BJ (cell line): ENCODE data around the gene TP73. TPM values are rescaled to one million over a fixed set of nuclear protein-coding genes. Genes with fewer than 3 reads are reported as not detected.

Source experiments
- CTCF ChIA-PET: fragments of 350-600 bp; formaldehyde crosslinking; extraction: SDS; loops from one replicate; lab custom pipeline; 2021; ENCODE audit warnings: antibody characterized with exemption, inconsistent platforms; lab: Yijun Ruan, JAX
- POLR2A ChIA-PET: fragments of 300-600 bp; sonication (Branson Sonifier 250); formaldehyde crosslinking; extraction: SDS; loops from one replicate; lab custom pipeline; 2021; ENCODE audit warnings: antibody characterized with exemption; lab: Charles Lee
- DNase-seq: peaks from one replicate; pipeline ENCODE4 v3.0.0-alpha.2; 2011; ENCODE audit warnings: low read depth
- H3K27me3 ChIP-seq: 2 replicates; pipeline ENCODE4 v1.6.0; 2011; ENCODE audit warnings: low read length; ENCODE audit not compliant: control insufficient read depth, insufficient read depth
- H3K36me3 ChIP-seq: 2 replicates; pipeline ENCODE4 v1.5.1; 2011; ENCODE audit warnings: low read length; ENCODE audit not compliant: control insufficient read depth, insufficient read depth
- H3K4me3 ChIP-seq: 2 replicates; pipeline ENCODE4 v1.5.1; 2011; ENCODE audit warnings: low read depth, mild to moderate bottlenecking, control low read depth, low read length
- polyA plus RNA-seq: library from polyadenylated mRNA; depleted of rRNA; stranded (reverse); fragments of >200 nt; gene quantifications from 2 replicates; pipeline ENCODE4 v1.2.3, GENCODE V29; 2011
- TF ChIP-seq, protein P1 (sequence below): IDR thresholded peaks from 2 replicates; pipeline ENCODE4 v1.5.1; 2011; ENCODE audit warnings: low read depth, mild to moderate bottlenecking, control low read depth, inconsistent platforms, low read length, moderate library complexity; ENCODE audit not compliant: insufficient read depth

Gene TP73
- polyA plus RNA-seq, 1 experiment, result not detected

DNA sequence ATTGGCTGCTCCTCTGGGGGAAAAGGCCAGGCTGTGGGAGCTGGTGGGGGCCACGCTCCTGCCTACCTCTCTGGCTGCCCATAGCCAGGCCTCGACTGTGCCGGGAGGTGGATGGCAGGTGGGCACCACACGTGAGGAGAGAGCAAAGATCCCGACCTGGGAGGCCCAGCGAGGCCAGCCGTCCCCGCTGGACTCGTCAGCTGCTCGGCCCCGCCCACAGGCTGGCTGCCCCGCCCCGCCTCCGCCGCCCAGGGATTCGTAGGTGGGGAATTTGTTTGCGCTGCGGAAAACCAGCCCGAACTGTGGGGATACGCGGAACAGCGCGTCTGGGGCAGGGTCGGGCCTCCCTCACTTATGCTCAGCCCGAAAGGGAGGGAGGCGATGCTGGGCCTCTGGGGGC, 31.7 kb downstream of the TP73 start:
- CTCF ChIA-PET, result interaction anchor here (1.3 kb wide), 1 partner anchor 40 kb away, joined by 3 read pairs; no protein-coding TSS in a partner anchor
- H3K4me3 ChIP-seq, result no peak overlapping the region
- TF ChIP-seq, protein P1, sequence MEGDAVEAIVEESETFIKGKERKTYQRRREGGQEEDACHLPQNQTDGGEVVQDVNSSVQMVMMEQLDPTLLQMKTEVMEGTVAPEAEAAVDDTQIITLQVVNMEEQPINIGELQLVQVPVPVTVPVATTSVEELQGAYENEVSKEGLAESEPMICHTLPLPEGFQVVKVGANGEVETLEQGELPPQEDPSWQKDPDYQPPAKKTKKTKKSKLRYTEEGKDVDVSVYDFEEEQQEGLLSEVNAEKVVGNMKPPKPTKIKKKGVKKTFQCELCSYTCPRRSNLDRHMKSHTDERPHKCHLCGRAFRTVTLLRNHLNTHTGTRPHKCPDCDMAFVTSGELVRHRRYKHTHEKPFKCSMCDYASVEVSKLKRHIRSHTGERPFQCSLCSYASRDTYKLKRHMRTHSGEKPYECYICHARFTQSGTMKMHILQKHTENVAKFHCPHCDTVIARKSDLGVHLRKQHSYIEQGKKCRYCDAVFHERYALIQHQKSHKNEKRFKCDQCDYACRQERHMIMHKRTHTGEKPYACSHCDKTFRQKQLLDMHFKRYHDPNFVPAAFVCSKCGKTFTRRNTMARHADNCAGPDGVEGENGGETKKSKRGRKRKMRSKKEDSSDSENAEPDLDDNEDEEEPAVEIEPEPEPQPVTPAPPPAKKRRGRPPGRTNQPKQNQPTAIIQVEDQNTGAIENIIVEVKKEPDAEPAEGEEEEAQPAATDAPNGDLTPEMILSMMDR, result no peak
- POLR2A ChIA-PET, result interaction anchor here (0.6 kb wide), 1 partner anchor 1101 kb away, joined by 4 read pairs; no protein-coding TSS in a partner anchor
- H3K36me3 ChIP-seq, result no peaks in the 10 kb centered on the region
- peaks cover 12% of the 10 kb centered on the region; the same call in 1 of the 2 replicates for H3K27me3 ChIP-seq
- no peak for DNase-seq

- no peak for DNase-seq
- Histone ChIP-seq H3K4me3 (no peak overlapping the region), H3K36me3 (no peaks in the 10 kb centered on the region), H3K27me3 (peaks cover 12% of the 10 kb centered on the region; the same call in 1 of the 2 replicates)
- TF ChIP-seq, protein P1, result no peak
- ChIA-PET CTCF (interaction anchor here (1.0 to 1.7 kb wide), 2 partner anchors 10 to 32 kb away, joined by 3 to 4 read pairs; no protein-coding TSS in a partner anchor), POLR2A (no interaction called here)
These were observed 32.9 kb downstream of the TP73 start for GRCh38 chr1:3685222-3685621.

- Histone ChIP-seq H3K27me3 (peaks cover 12% of the 10 kb centered on the region; the same call in 1 of the 2 replicates), H3K4me3 (no peak overlapping the region), H3K36me3 (no peaks in the 10 kb centered on the region)
- CTCF ChIA-PET, result interaction anchor here (1.6 to 1.7 kb wide), 2 partner anchors 10 to 33 kb away, joined by 4 to 7 read pairs; no protein-coding TSS in a partner anchor
- no peak for DNase-seq
- TF ChIP-seq, protein P1, result no peak
- POLR2A ChIA-PET, result no interaction called here
These were observed 33.6 kb downstream of the TP73 start for GRCh38 chr1:3685906-3686305.

DNA sequence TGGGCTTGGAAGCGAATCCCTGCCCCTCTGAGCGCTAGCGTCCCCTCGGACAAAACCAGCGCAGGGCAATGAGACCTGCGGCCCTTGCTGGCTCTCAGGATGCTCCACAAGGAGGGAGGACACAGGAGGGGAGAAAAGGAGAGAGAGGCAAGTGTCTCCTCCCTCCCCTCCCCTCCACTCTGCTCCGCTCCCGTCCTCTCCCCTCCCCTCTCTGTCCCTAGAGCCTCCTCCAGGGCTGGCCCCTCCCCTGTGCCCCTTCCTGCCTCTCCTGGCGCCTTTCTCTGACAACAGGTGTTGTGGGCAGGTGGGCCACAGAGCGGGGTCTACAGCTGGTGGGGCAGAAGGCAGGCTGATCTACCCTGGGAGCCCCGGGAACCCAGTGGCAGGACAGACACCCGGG, 35.2 kb downstream of the TP73 start:
- Histone ChIP-seq H3K36me3 (no peaks in the 10 kb centered on the region), H3K27me3 (peaks cover 12% of the 10 kb centered on the region; the same call in 1 of the 2 replicates), H3K4me3 (no peak overlapping the region)
- no peak for DNase-seq
- POLR2A ChIA-PET, result no interaction called here
- CTCF ChIA-PET, result no interaction called here
- TF ChIP-seq, protein P1, result no peak

GRCh38 chr1:3688356-3689137, 36.2 kb downstream of the TP73 start:
- no peaks in the 10 kb centered on the region for H3K36me3 ChIP-seq
- ChIA-PET POLR2A (no interaction called here), CTCF (no interaction called here)
- no peak for DNase-seq
- H3K4me3 ChIP-seq, result no peak overlapping the region
- peaks cover 10% of the 10 kb centered on the region; the same call in 1 of the 2 replicates for H3K27me3 ChIP-seq
- TF ChIP-seq, protein P1, result no peak
